ENCODE measurements around the gene TPO.

Gene TPO

DNA sequence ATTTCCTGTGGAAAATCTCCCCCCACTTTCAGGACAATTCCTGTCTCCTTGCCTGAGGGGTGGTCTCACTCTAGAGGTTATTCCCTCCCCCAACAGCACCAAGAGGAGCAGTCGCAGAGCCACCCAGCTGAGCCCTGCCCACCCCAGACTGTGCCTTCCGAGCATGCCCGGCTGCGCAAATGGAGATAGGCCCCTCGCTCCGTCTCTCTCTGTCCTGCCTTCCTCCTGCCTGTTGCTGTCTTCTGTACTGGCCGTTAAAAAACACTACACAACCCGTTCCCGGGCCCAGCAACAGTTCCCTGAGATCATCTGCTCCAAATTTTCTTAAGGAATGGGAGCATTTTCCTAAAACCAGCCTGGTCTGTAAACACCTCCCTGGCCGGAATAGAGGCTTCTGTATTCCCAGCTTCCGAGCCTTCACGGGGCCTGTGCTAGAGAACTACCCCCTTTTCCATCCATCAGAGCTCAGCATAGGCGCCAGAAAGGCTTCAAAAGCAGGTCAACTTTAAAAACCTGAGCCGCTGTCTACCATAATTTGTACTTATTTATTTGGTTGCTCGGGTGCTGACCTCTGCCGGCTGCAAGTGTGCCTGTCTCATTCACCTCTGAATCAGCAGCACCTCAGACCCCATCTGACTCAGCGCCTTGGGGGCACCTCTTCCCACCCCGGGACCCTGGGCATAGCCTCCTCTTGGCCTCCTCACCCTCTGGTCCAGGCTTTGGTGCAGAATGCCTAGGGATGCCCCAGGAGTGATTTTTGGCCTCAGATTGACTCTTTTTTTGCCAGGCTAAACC lies 171.6 kb downstream of the TPO start:
- no peak for DNase-seq (ENCODE audit: low spot score)

DNA sequence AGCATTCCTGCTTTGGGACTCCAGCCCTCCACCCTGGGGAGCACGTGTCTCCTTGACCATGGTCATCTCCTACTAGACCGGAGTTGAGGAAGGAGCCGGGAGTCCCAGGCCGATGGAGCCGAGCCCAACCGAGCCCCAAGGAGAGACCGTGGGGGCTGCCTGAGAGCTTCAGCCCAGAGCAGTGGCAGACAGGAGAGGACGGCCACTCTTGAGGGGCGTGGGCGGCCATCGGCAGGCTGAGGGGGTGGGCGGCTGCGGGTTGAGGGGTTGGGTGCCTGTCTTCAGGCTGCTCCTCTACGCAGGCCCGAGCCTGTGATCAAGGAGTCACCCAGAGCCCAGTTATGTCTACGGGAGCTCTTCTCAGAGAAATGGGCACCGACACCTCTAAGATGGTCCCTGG lies 172.4 kb downstream of the TPO start:
- DNase-seq (ENCODE audit: low spot score): no peak

- no peak for DNase-seq (ENCODE audit: low spot score)
Measured at GRCh38 chr2:1586251-1586922, 173.1 kb downstream of the TPO start.

GRCh38 chr2:1586923-1587840 lies 173.9 kb downstream of the TPO start:
- DNase-seq (ENCODE audit: low spot score): no peak

DNA sequence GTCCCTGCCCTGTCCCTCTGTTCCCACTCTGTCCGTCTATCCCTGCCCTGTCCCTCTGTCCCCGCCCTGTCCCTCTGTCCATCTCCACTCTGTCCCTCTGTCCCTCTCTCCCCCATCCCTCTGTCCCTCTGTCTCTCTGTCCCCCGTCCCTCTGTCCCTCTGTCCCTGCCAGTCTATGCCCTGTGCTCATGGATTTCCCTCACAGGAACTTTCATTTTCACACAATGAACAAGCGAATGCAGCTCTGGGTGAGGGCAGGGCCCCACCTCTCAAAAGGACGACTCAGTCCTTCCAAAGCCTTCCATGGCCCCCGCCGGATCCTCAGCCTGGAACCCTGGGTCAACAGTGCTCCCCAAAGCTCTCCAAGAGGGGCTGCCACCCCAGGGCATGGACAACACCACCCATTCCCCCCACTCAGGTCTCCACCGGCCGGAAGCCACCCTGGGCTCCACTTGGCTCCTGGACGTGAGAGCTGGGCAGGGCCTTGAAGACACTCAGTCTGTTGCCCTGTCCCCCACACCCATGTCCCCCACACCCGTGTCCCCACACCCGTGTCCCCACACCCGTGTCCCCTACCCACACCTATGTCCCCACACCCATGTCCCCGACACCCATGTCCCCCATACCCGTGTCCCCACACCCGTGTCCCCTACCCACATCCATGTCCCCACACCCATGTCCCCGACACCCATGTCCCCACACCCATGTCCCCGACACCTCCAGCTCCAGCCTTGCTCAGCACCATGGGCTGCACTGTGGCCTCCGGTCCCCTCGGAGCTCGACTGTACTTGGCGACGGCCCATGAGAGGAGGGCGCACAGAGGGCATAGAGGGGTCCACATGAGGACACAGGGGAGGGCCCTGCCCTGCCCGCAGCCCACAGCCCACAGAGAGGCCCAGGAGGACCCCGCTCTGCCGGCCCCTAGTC lies 175.1 kb downstream of the TPO start:
- DNase-seq (ENCODE audit: low spot score): no peak

GRCh38 chr2:1588978-1589621 lies 175.8 kb downstream of the TPO start:
- DNase-seq (ENCODE audit: low spot score): no peak

GRCh38 chr2:1590596-1591460 lies 177.6 kb downstream of the TPO start:
- peak; percentile 45 for DNase-seq (ENCODE audit: low spot score)

DNA sequence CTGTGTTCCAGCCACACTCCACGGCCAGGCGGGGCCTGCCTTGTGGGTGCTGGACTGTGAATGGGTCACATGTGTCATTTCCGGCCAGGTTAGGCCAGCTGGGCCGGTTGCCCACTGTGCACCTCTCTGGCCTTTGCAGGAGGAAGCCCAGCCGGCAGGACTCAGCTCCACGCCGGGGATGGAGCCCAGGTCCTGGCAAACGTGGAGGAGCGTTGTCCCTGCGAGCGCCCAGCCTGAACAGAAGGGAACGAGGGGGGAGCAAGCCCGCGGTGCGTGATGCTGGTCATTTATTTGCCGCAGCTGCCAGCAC lies 178.2 kb downstream of the TPO start:
- DNase-seq (ENCODE audit: low spot score): no peak

Measured in hepatic stellate cell (primary cell).